Measurements from ENCODE around the gene ITGA7.

The ITGA7 gene

GRCh38 chr12:55718624-55719275, 11.0 kb upstream of the ITGA7 start:
- DNase-seq, result no peak

GRCh38 chr12:55718015-55718414, 10.3 kb upstream of the ITGA7 start:
- no peak for DNase-seq

GRCh38 chr12:55717011-55718007, 9.6 kb upstream of the ITGA7 start:
- peak in 1 of 14 donors; percentile 21 for DNase-seq

GRCh38 chr12:55716582-55716957, 8.9 kb upstream of the ITGA7 start:
- no peak for DNase-seq

GRCh38 chr12:55715833-55716581, 8.3 kb upstream of the ITGA7 start, which contains the start of gene BLOC1S1:
BLOC1S1 (plus strand) TSS chr12:55716046; CDS start chr12:55716052, 6 bp downstream.
- peak; percentile 44 to 91 (median 84) for DNase-seq

GRCh38 chr12:55715169-55715764, 7.6 kb upstream of the ITGA7 start:
- no peak for DNase-seq

GRCh38 chr12:55713721-55714120, 6.0 kb upstream of the ITGA7 start:
- DNase-seq, result no peak

GRCh38 chr12:55712700-55713415, 5.2 kb upstream of the ITGA7 start:
- no peak for DNase-seq

GRCh38 chr12:55711786-55712553, 4.3 kb upstream of the ITGA7 start:
- DNase-seq, result peak in 1 of 14 donors; percentile 17

DNA sequence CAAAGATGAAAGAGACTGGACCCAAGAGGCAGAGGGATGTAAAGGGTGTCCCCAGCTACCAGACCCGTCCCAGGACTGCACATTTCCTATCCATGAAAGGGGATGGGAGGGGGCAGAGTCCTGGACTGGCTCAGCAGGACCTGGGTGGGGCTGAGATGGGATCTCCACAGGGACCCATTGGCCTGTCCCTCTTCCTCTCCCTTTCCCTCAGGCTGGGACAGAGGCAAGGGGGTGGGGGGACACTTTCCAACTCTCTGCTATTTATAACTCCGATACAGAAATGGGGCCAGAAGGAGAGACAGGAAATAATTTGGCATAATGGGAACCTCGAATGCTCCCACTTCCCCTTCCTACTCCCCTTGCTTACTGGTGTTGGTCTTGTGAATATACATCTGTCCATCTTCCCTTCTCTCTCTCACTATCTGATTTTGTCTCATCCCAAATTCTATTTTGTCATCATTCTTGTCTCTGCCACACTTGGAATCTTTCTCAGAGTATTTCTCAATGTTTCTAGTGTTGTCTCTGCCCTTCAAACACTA, 1.1 kb upstream of the ITGA7 start:
- DNase-seq, result no peak

GRCh38 chr12:55707219-55707671, 459 bp downstream of the ITGA7 start:
- peak in 1 of 14 donors; percentile 55 for DNase-seq

GRCh38 chr12:55706568-55707218, 1.0 kb downstream of the ITGA7 start:
- DNase-seq, result no peak

DNA sequence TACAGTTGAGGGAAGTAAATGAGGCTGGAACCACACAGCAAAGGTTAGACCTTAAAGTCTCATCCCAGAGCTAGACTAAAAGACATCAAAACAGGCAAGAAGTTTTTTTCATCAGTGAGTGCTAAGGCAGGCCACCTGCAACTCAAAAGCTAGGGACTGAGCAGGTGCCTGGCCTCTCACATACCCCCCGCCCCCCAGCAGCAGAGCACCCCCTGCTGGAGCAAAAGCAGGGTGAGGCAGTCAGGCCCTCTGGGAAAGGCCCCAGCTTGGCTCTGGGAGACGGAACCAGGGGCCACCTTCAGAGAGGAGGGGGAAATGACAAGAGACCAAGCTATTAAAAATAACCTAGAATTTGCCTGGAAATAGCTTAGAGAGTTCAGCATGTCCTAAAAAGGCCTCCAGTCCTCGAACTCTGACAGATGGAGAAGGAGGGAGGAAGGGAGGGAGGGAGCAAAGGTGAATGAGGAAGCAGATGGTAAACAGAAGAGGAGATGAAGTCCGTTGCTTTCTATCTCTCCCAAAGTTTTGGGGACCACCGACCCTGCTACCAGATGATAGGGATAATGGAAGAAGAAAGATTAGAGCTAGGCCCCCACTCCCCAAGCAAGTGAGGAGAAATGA, 1.8 kb downstream of the ITGA7 start:
- no peak for DNase-seq

DNA sequence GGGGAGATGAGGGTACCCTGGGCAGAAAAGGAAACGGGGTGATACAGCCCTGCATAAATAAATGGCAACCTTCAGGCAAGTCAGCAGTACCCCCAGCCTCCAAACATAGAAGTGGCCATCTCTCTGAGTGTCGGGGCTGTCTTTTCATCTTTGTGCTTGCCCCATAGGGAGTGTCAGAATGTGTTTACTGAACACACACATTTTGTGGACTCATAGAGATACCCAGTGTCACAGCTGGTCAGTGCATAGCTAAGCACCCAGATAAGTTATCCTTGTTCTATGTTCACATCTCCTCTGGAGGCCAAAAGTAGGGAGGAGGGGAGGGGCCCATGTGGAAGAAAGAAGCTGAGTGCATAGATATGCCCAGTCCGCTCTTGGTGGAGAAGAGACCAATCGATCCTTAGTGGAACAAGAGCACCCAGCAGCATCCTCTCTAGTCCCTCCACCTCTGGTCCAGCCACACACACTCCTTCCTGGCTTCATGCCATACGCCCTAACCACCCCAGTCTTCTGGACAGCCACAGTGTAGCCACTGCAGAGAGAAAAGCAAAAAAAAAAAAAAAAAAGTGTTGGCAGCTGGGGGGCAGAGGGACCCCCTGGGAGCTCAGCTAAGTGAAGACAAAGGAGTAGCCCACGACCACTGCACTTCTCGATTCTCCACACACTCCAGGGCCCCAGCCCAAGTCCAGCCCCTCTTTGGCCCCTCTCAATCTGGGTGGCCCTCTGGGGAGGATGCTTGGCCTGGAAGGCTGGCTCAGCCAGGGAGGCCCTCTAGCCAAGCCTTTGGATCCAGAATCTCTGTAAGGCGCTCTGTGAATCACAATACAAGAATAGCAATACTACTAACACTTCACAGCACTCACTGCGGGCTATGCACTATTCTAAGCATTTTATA, 2.6 kb downstream of the ITGA7 start:
- no peak for DNase-seq

- peak in 2 of 14 donors; percentile 38 to 39 for DNase-seq
These were observed 3.6 kb downstream of the ITGA7 start for GRCh38 chr12:55703901-55704761.

DNA sequence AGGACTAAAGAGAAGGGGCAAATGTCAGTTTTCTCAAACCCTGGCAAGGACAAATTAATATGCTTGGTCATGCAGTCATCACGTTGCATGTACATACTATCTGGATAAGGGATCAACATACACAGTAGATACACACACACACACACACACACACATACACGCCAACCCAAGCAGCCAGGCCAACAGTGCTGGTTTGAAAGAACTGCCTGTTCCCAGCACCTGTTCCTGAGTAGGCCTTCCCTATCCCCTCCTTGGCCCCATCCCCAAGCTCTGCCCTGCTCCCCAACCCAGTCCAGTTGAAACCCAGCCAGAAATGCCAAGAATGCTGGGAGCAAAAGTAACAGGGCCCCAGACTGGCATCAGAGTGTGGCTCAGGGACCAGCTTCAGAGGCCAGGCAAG, 4.4 kb downstream of the ITGA7 start:
- DNase-seq, result peak in 5 of 14 donors; percentile 17 to 38 (median 35)

DNA sequence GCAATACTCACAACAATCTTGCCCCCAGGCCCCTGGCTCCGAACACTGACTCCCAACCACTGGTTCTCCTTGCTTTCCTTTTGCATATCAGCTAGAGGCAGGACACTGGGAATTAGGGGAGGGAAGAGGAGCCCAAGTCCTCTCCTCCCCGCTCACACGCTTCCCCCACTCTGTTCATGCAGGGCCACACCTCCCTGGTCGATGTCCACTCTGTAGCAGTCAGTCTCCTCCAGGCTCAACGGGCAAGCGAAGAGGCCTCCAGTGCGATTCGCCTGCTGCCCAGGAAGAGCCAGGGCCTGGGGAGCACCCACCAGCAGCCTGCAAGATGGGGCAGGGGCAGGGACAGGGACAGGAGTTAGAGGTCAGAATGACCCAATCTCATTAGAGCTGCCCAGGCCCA, 4.8 kb downstream of the ITGA7 start:
- DNase-seq, result no peak
